Vagina (tissue), 2 donors: ENCODE data around the gene SIPA1L3. TPM values are rescaled to one million over a fixed set of nuclear protein-coding genes. Genes with fewer than 3 reads are reported as not detected.

Source experiments
- DNase-seq, 2 donors: peaks; one replicate each; pipeline ENCODE4 v3.0.0-alpha.2; 2017; ENCODE audit errors: extremely low spot score in 2 of 2
- H3K27ac ChIP-seq: fragments of 200-600 bp; sonication (generic); one replicate; pipeline ENCODE4 v1.5.1; 2019
- H3K27me3 ChIP-seq: fragments of 200-600 bp; sonication (generic); one replicate; pipeline ENCODE4 v1.5.1; 2019
- H3K36me3 ChIP-seq, 2 donors: fragments of 200-600 bp; sonication (generic); one replicate each; pipeline ENCODE4 v1.5.1; 2017 to 2019
- H3K4me1 ChIP-seq: fragments of 200-600 bp; sonication (generic); one replicate; pipeline ENCODE4 v1.5.1; 2019
- H3K4me3 ChIP-seq, 2 donors: fragments of 200-600 bp; sonication (generic); 1 replicate in 1 of 2; 2 replicates in 1 of 2; pipeline ENCODE4 v1.5.1; 2016 to 2019
- H3K9me3 ChIP-seq: fragments of 200-600 bp; sonication (generic); one replicate; pipeline ENCODE4 v1.5.1; 2019
- CTCF ChIP-seq, 3 experiments: fragments of 450-650 bp in 2 of 3; fragments of 200-600 bp in 1 of 3; sonication (generic) in 1 of 3; IDR thresholded peaks; one replicate each; pipeline ENCODE4 v1.5.1; 2017 to 2019; ENCODE audit warnings: antibody characterized with exemption in 3 of 3, mild to moderate bottlenecking in 2 of 3, moderate library complexity in 2 of 3
- POLR2A ChIP-seq, 2 donors: fragments of 450-650 bp; IDR thresholded peaks; one replicate each; pipeline ENCODE4 v1.6.1; 2017; ENCODE audit warnings: antibody characterized with exemption in 2 of 2, mild to moderate bottlenecking in 2 of 2, moderate library complexity in 2 of 2
- POLR2AphosphoS5 ChIP-seq, 2 donors: sonication (generic); formaldehyde crosslinking; IDR thresholded peaks; one replicate each; pipeline ENCODE4 v1.9.0; 2017; ENCODE audit warnings: antibody characterized with exemption in 2 of 2, mild to moderate bottlenecking in 2 of 2, low read depth in 1 of 2; ENCODE audit not compliant: insufficient read depth in 1 of 2
- intact Hi-C: fragments of 100-400 bp; cut with DNase I; formaldehyde crosslinking; loops from one replicate; pipeline ENCODE4 v1.15.1; 2023
- total RNA-seq: library from RNA; depleted of rRNA; stranded (reverse); fragments of >200 nt; gene quantifications from one replicate; pipeline ENCODE4 v1.2.3, GENCODE V29; 2016

The SIPA1L3 gene
- total RNA-seq, 1 donor from 2014 or later = 13.0 TPM

GRCh38 chr19:37979547-37980082, 72.6 kb downstream of the SIPA1L3 start:
- intact Hi-C loops = no loop called here
- no peak for TF ChIP-seq CTCF (IDR thresholded peaks at IDR 0.05)
- no peak for TF ChIP-seq POLR2A (IDR thresholded peaks at IDR 0.05)
- TF ChIP-seq POLR2AphosphoS5 (IDR thresholded peaks at IDR 0.05; ENCODE audit: insufficient read depth in 1 of 2, low read depth in 1 of 2) = no peak
- peaks cover 32% of the 10 kb centered on the region for H3K4me1 ChIP-seq

GRCh38 chr19:37980419-37981170, 73.6 kb downstream of the SIPA1L3 start:
- peaks cover 32% of the 10 kb centered on the region for H3K4me1 ChIP-seq
- intact Hi-C loops = no loop called here

More at GRCh38 chr19:37979547-37980082, 72.6 kb downstream of the SIPA1L3 start:
- no peaks in the 10 kb centered on the region for H3K9me3 ChIP-seq
- H3K27me3 ChIP-seq = no peaks in the 10 kb centered on the region
- H3K4me3 ChIP-seq = no peak overlapping the region
- DNase-seq = no peak
- no peak overlapping the region for H3K27ac ChIP-seq
- H3K36me3 ChIP-seq = no peaks in the 10 kb centered on the region

GRCh38 chr19:37981785-37982475, 74.9 kb downstream of the SIPA1L3 start:
- no peaks in the 10 kb centered on the region for H3K9me3 ChIP-seq
- TF ChIP-seq CTCF (IDR thresholded peaks at IDR 0.05) (no peak), POLR2AphosphoS5 (IDR thresholded peaks at IDR 0.05; ENCODE audit: insufficient read depth in 1 of 2, low read depth in 1 of 2) (no peak), POLR2A (IDR thresholded peaks at IDR 0.05) (no peak)
- H3K27me3 ChIP-seq = no peaks in the 10 kb centered on the region
- intact Hi-C loops = no loop called here
- peaks cover 32% of the 10 kb centered on the region for H3K4me1 ChIP-seq
- no peaks in the 10 kb centered on the region for H3K36me3 ChIP-seq
- H3K4me3 ChIP-seq = no peak overlapping the region
- H3K27ac ChIP-seq = no peak overlapping the region
- no peak for DNase-seq

More at GRCh38 chr19:37980419-37981170, 73.6 kb downstream of the SIPA1L3 start:
- DNase-seq = no peak
- TF ChIP-seq POLR2AphosphoS5 (IDR thresholded peaks at IDR 0.05; ENCODE audit: insufficient read depth in 1 of 2, low read depth in 1 of 2) (no peak), CTCF (IDR thresholded peaks at IDR 0.05) (no peak), POLR2A (IDR thresholded peaks at IDR 0.05) (no peak)
- Histone ChIP-seq H3K9me3 (no peaks in the 10 kb centered on the region), H3K36me3 (no peaks in the 10 kb centered on the region), H3K27ac (peak overlapping the region; percentile 14), H3K27me3 (no peaks in the 10 kb centered on the region), H3K4me3 (no peak overlapping the region)

- Histone ChIP-seq H3K27me3 (no peaks in the 10 kb centered on the region), H3K36me3 (no peaks in the 10 kb centered on the region), H3K4me1 (peaks cover 35% of the 10 kb centered on the region), H3K4me3 (no peak overlapping the region), H3K27ac (no peak overlapping the region), H3K9me3 (no peaks in the 10 kb centered on the region)
- no peak for DNase-seq
- TF ChIP-seq CTCF (IDR thresholded peaks at IDR 0.05) (no peak), POLR2A (IDR thresholded peaks at IDR 0.05) (no peak), POLR2AphosphoS5 (IDR thresholded peaks at IDR 0.05; ENCODE audit: insufficient read depth in 1 of 2, low read depth in 1 of 2) (no peak)
- intact Hi-C loops = no loop called here
Measured at GRCh38 chr19:37982655-37983054, 75.6 kb downstream of the SIPA1L3 start.
